ENCODE data around the gene SIRPA.

The SIRPA gene

DNA sequence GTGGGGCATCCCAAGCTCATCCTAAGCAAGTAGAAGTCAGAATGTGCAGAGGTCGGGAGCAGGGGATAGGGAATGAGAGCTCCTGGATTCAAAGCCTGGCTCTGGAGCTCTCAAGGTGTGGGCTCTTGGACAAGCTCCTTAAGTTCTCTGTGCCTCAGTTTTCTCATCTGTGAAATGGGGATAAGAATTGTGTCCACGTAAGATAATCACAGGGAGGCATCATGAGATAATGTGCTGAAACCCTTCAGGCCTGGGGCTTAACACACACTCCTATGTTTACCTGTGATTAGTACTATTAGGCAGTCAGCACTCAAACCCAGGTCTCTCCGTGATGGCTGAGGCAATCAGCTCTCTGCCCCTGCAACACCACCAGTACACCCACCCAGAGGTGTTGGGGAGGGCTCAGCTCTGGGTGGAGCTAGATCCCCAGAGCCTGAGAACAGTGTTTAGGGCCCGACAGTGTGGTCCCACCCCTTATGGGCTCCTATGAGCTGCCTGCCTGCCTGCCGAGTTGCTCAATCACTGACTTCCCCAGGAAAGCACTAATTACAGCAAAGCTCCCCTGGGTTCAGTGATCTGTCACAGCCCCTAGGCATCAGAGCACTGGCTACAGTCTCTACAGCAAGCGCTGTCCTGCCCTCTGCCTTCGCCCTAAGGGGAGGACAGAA lies 6.3 kb upstream of the SIRPA start:
- no peak for DNase-seq (ENCODE audit: low read depth, low spot score)

DNA sequence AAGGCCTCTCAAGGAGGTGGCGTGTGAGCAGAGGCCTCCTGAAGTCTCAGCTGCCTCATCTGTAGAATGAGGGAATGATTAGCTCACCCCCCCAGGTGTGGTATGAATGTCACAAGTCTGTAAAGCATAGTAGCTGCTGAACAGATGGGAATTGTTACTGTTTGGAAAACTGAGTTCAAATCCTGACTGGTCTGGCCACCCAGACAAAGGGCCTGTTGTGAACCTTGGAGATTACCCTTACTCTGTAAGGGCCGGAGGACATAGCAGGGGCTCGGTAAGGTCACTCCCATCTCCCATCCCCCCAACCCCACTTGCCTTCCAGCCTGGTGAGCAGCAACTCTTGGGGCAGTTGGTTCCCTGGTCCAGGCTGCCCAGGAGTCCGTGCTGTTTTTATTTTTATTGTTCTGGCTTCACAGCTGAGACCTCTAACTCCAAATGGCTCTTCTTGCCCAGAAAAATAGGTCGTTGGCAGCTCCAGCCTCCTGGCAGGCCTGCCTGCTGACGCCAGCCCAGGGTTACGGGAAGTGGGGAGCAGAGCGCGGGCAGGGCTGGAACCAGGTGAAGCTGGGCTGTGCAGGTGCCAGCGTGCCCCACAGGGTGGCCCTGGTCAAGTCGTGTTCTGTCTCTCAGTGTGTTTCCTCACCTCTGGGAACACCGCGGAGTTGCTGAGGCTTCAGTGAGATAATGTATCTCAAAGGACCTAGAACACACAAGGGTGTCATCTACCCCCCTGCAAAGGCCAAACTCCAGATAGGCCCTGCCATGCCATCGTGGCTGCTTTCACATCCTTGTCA lies 4.5 kb upstream of the SIRPA start:
- no peak for DNase-seq (ENCODE audit: low read depth, low spot score)

DNA sequence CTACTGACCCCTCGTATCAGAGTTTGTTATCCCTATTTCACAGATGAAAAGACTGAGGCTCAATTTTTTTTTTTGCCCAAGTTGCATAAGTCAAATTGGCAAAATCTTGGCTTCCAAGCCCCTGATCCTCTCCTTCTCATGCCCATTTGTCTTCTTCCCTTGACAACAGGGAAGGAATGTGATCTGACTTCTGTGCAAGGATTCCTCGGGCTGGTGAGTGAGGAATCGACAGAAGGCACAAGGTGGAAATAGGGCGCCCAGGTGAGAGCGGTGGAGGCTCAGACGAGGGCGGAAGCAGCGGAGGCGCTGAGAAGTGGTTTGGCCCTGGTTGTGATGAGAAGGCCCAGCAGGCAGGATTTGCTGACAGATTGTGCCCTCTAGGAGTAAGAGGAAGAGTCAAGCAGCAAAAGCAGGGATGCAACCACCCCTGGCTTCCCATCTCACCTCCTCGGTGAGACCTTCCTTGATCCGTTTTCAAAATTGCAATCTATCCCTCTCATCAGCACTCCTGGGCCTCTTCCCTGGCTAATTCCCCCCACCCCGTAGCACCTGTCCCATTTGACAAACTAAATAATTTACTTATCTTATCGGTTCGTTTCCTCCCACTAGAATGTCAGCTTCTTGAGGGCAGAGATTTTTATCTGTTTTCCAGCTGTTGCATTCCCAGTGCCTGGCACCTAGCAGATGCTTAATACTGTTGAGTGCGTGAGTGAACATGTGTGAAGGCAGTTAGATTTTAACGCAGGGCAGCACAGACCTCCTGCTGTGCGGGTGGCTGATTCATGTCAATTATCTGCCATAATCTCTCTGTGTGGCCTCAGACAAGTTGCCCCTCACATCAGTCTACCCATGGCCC lies 3.7 kb upstream of the SIRPA start:
- no peak for DNase-seq (ENCODE audit: low read depth, low spot score)

DNA sequence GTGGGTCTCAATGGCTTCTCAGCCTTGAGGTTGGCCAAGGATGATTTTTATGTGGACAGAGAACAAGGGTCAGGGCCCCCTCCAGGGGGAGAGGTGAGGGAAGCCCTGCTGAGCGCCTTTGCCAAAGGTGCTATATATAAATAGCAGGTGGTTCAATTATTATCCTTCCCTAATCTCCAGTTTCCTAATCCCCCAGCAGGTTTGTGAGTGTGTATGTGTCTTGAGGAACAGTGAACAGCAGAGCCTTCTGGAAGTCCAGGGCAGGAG lies 3.2 kb upstream of the SIRPA start:
- DNase-seq (ENCODE audit: low read depth, low spot score) = no peak

DNA sequence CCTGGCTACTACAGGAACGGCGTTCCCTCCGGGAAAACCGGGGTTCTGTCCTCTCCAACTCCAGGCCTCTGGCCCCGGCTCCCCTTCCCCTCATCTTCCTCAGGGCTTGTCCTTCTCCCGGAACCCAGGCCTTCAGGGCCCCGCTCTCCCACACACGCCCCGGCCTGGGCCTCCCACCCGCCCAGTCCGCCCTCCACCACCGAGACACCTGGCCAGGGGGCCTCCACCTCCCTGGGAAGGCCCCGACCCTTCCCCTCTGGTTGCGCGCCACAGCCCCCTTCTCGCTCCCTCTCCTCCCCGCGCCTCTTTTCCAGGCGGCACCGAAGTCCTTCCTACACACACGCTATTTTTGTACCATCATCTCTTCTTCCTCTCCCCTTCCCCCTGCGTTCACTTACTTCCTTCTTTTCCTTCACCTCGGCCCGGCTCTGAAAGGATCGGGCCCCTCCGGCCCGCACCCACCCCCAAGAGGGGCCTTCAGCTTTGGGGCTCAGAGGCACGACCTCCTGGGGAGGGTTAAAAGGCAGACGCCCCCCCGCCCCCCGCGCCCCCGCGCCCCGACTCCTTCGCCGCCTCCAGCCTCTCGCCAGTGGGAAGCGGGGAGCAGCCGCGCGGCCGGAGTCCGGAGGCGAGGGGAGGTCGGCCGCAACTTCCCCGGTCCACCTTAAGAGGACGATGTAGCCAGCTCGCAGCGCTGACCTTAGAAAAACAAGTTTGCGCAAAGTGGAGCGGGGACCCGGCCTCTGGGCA lies 1.3 kb upstream of the SIRPA start:
- peak; percentile 18 for DNase-seq (ENCODE audit: low read depth, low spot score)

DNA sequence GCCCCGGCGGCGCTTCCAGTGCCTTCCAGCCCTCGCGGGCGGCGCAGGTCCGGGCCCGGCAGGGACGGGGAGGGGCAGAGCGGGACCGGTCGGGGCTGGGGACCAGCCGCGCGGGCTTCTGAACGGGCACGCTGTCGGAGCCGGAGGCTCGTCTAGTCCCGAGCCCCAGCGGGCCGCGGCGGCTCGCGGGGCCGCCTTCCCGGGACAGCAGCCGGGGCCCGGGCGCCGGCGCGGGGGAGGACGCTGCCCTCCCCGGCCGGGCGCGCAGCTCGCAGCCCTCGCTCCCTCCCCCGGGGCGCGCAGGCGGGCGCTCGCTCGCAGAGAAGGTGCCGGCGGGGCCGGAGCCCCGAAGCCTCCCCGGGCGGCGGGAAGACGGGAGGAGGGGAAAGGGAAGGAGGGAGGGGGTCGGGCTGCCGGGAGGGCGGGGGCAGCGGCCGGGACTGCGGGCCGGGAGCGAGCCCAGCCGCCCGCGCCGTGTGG lies 696 bp upstream of the SIRPA start:
- DNase-seq (ENCODE audit: low read depth, low spot score) = peak; percentile 9

DNA sequence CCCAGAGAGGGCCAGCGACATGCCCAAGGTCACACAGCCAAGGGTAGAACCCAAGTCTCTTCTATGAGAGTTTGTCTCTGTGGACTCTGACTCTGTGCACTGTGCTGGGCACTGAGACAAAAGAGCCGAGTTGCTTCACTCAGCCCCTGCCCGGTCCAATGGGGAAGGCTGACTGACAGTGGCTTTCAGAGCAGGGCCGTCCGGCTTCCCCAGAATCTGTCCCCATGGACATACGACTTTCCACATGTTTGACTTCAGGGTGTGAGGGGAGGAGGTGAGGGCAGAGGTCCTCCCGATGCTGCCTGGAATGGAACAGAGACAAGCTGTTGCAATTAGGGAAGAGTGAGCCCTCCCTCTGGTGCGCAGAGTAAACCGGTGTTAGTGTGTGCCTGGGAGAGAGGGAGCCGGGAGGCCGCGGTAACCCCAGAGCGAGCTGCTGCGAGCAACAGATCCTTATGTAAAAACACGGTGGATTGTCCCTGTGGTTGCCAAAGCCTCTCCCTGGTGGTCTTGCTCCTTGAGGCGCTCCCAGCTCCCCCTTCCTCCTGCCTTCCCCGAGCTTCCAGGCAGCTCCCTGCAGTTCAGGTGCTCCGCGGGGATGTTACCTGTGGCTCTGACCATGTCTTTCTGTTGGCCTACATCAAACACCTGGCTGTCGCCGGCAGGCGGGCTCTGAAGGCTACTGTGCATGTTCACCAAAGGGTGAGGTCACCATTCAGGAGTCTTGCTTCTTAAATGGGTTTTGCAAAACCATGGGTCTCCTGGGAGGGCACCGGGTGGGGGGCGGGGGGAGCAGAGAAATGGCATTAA lies 672 bp downstream of the SIRPA start:
- DNase-seq (ENCODE audit: low read depth, low spot score) = no peak

DNA sequence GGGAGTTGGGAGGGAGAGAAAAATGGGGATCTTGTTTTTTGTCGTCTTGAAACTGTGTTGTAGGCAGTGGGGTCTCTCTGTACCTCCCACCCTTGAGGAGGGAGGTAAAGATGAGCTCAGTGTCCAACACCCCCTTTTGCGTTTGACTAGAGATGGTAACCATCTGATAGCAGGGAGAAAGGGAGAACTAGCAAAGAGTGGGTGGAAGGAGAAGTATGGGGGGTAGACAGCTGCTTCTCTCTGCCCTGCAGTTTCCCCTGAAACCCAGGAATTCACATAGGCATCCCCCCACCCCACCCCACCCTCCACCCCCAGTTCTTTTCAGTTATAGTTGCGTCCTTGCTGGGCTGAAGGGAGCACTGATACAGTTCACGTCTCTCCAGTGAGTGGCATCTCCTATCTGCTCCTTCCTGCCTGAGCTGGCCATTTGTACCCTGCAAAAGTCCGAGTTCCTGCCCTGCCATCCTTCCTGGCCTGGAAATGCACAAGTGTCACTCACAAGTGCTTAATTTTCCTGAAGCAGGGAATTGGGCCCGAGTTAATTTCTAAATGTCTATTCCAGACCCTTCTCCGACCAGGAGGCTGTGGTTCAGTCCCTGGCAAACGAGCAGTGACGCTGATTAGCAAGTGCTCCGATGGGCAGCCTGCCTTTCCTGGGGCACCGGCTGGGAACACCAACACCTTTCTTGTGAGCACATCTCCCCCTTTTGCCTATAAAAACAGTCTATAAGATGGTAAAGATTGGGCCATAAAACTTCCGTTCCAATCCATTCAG lies 1.5 kb downstream of the SIRPA start:
- DNase-seq (ENCODE audit: low read depth, low spot score) = no peak

DNA sequence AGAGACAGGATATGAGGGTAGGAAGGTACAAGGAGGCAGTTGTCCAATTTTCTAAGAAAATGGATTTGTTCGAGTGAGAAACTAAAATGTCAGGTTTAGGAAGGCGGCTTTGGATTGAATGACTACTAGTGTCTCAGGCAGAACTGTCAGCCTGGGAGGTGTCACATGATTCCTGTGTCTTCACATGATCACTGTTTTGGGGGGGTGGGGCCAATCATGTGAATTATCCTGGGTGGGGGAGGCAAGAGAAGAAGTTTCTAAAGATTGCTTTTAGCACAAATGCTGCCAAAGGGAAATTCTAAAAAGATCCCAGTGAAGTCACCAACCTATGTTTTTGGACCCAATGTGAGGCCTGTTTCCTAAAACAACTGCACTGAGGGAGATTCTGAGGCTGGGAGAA lies 2.3 kb downstream of the SIRPA start:
- no peak for DNase-seq (ENCODE audit: low read depth, low spot score)

DNA sequence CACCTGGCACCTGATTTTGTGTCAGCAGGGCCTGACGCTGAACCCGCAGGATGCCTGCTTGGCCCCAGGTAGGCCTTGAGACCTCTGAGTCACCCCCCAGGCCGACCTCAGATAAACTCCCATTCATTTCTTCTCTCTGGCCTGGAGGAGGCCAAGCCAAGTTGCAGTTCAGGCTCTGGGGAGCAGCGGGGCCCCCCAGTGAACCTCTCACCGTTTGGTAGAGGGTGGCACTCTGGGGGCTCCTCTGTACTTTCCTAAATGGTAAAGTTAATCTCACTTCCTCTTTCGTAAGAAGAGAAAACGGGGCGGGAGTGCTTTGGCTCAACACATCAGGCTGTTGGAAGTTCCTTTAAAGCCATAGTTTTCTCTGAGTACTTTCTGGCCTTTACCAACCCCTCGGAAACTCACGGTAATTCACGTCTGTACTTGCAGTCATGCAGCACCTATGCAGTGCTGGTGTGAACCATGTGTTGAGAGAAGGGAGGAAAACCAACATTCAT lies 2.8 kb downstream of the SIRPA start:
- DNase-seq (ENCODE audit: low read depth, low spot score) = no peak

DNA sequence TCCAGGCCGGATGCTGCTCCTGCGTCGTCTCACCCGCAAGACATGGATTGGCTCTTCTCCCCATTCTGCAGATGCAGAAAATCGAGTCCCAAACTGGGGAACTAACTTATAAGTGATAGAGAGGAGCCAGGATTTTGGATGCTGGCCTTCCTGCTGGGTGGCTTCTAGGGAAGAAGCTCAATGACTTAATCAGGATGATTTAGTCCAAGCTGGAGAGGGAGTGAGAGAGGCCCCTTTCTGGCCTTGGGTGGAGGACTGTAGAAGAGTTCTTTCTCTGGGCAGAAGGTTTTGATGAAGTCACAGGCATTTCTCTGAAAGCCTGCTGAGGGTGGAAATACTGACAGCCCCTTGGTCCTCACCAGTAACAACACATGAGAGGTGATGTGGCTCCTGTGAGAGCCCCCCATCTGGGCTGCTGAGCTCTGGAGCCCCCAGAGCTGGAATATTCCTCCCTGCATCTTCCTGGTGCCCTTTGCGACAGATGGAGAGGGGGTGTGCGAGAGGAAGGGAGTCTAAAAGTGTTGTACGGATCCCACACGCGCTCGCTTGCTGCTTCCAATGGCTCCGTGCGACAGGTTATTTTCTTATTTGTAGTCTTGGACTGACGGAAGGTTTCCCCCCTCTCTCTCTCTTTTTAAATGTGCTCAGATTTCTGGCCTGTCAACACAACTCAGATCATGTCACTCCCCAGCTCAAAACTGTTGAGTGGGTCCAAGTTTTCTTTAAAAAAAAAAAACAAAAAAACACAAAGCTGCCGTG lies 3.5 kb downstream of the SIRPA start:
- no peak for DNase-seq (ENCODE audit: low read depth, low spot score)

DNA sequence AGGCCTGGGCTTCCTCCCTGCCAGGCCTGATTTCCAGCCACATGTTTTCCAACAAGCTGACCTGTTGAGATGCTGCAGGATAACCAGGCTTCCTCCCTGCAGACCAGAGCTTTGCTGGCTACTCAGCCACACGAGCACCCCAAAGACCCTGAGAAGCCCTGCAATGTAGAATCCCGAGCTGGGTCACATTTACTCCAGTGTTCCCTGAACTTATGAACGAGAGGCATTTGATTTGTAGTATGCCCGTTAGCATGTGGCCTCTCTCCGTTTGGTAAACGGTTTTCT lies 4.0 kb downstream of the SIRPA start:
- DNase-seq (ENCODE audit: low read depth, low spot score) = no peak

DNA sequence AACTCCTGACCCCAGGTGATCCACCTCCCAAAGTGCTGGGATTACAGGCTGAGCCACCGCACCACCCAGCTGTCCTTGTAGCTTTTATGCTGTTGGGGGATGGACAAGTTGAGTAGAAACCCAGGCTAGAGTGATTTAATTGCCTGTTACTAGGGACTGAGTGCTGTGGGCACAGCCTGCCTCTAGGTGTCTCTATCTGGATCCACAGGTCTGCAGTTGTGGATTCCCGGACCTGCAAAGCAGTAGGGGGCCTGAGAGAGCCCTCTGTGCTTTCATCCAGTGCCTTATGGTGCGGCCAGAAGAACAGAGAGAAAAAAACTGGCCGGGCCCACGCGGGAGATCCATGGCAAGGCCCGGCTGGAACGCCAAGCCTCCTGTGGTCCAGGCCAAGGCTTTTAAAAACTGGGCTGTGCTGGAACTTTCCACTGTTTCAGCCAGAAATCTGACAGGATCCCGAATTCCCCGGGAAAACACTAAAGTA lies 5.2 kb downstream of the SIRPA start:
- peak; percentile 17 for DNase-seq (ENCODE audit: low read depth, low spot score)

DNA sequence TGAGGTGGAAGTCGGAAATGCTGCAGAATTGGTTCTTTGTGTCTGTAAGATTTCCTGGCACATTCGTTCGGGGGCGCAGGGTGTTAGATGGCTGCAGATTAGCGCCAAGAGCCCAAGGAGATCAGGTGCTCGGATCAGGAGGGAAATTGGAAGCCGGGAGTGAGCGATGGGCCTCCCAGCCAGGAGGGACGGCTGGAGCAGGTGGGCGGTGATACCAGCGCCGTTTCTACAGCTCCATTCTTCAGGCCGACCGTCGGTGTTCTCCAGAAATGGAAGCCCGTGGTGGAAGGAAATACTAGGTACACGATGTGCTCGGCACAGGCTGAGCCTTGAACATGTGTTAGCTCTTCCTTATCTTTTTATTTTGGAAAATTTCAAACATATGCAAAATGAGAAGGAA lies 6.5 kb downstream of the SIRPA start:
- DNase-seq (ENCODE audit: low read depth, low spot score) = no peak

DNA sequence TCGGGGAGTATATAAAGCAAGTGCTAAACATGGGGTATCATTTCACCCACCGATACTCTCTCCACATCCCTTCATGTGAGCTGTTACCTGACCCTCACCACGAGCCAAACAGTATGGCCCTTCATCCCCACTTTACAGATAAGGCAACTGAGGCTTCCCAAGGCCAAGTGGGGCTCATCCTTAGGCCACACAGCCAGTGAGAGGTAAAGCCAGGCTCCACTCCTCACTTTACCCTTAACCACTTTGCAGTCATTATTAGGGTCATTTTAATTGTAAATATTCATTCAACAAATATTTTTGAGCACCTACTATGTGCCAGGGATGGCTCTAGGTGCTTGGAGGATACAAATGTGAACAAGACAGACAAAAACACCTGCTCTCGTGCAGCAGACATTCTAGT lies 7.0 kb downstream of the SIRPA start:
- DNase-seq (ENCODE audit: low read depth, low spot score) = no peak

DNA sequence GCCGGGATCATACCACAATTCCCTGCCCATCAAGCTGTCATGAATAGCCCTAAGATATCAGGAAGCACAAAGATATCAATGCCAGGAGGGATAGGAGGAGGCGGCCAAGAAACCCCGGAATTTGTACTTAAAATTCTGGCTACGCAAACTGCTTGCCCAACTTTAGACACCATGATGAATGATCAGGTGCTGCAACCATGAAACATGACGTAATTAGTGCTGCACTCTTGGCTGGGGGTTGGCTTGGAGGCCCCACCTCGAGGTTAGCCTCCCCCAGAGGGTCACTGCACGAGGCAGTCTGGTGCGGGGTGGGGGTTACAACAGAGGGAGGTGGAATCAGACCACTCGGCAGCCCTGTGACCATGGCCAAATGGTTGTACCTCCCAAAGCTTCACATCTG lies 8.9 kb downstream of the SIRPA start:
- no peak for DNase-seq (ENCODE audit: low read depth, low spot score)

DNA sequence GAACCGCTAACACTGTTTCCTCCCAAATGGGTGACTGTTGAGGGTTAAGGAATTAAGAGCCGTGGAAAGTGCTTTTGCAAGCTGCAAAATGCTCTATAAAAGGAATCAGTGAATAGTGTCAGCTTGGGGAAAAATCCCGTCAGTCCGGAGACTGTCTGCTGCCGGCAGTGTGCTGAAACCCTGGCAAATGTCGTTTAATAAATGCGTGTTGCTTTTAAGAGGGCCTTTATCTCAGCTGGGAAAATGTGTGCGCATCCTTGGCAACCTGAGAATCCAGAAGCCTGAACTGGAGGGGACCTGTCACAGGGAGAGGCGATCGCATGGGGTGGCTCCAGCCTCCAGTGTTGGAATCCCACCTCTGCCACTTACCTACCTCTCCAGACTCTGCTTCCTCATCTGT lies 9.8 kb downstream of the SIRPA start:
- DNase-seq (ENCODE audit: low read depth, low spot score) = no peak

DNA sequence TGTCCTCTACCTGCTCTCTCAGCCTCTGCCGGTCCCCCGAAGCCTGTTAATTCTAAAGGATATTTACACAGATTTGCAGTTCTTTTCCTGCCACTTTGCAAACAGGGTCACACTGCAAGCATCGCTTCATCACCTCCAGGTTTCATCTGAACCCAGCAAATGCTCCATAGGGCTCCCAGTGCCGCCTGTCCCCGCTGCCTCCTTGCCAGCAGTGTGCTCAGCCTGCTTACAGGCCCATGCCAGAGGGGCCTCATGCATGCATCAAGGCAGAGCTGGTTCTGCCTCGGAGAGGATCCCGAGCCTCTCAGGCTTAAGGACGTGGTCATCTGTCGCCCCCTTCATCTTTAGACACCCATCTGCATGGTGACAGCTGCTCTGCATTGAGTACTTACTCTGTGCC lies 10.5 kb downstream of the SIRPA start:
- no peak for DNase-seq (ENCODE audit: low read depth, low spot score)

DNA sequence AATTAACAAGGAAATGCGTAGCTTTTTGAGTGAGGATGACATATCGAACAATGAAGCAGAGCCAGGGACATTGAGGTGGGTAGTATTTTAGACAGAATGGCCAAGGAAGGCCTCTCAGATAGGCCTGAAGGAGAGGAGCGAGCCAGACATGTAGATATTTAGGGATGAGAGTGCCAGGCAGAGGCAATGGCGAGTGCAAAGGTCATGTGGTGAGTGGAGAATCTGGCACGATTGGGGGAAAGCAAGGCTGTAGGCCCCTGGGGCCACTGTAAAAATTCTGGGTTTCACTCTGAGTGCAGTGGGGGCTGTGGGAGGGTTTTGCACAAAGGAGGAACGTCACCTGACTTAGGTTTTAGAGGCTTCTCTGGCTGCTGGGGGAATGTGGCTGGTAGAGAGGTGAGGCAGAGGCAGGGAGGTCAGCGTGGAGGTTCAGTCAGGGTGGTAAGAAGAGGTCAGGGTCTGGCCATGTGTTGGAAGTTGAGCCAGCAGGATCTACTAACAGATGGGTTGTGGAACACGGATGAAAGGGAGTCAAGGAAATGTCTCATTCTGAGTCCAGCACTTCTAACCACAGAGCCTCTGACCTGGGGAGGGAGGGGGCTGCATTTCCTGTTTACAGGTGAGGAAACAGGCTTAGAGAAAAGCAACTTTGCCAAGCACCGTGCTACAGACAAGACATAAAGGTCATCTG lies 11.3 kb downstream of the SIRPA start:
- DNase-seq (ENCODE audit: low read depth, low spot score) = no peak
